Keratinocyte (primary cell): ENCODE measurements around the gene WDR87. TPM values are rescaled to one million over a fixed set of nuclear protein-coding genes. Genes with fewer than 3 reads are reported as not detected.

Experiments
- DNase-seq: peaks from one replicate; pipeline ENCODE4 v3.0.0-alpha.2; 2011; ENCODE audit warnings: low read depth, missing footprints, low spot score
- FAIRE-seq: peaks from 2 replicates; lab custom pipeline; 2011; peaks lifted over from hg19 to GRCh38; lab: Jason Lieb, UNC
- H2AFZ ChIP-seq: 2 replicates; pipeline ENCODE4 v1.6.0; 2012; ENCODE audit warnings: low read length, control low read depth, inconsistent platforms; ENCODE audit not compliant: control insufficient read depth
- H3K27ac ChIP-seq: 2 replicates; pipeline ENCODE4 v1.5.1; 2011; ENCODE audit warnings: low read length; ENCODE audit not compliant: control insufficient read depth, insufficient read depth
- H3K27me3 ChIP-seq: 3 replicates; pipeline ENCODE4 v1.6.0; 2011; ENCODE audit warnings: low read length; ENCODE audit not compliant: control insufficient read depth, insufficient read depth; ENCODE audit errors: extremely low read depth
- H3K36me3 ChIP-seq, 2 experiments: 2 replicates in 1 of 2; 3 replicates in 1 of 2; pipeline ENCODE4 v1.5.1; 2011; ENCODE audit warnings: low read length in 2 of 2, mild to moderate bottlenecking in 1 of 2; ENCODE audit not compliant: control insufficient read depth in 2 of 2, insufficient read depth in 2 of 2; ENCODE audit errors: extremely low read depth in 1 of 2
- H3K4me1 ChIP-seq: 3 replicates; pipeline ENCODE4 v1.5.1; 2011; ENCODE audit warnings: low read length; ENCODE audit not compliant: control insufficient read depth, insufficient read depth; ENCODE audit errors: extremely low read depth
- H3K4me2 ChIP-seq: 3 replicates; pipeline ENCODE4 v1.6.0; 2011; ENCODE audit warnings: low read depth, low read length; ENCODE audit not compliant: control insufficient read depth, insufficient read depth; ENCODE audit errors: extremely low read depth
- H3K4me3 ChIP-seq, 3 experiments: fragments of 200-600 bp in 1 of 3; sonication (generic) in 1 of 3; 2 replicates in 2 of 3; 3 replicates in 1 of 3; pipeline ENCODE4 v1.5.1; 2011 to 2016; ENCODE audit warnings: low read length in 3 of 3, mild to moderate bottlenecking in 3 of 3, control low read depth in 2 of 3, inconsistent platforms in 1 of 3, low read depth in 1 of 3, mixed read lengths in 1 of 3, mixed run types in 1 of 3, moderate library complexity in 1 of 3; ENCODE audit not compliant: control insufficient read depth in 2 of 3, insufficient read depth in 2 of 3; ENCODE audit errors: extremely low read depth in 1 of 3
- H3K79me2 ChIP-seq: 2 replicates; pipeline ENCODE4 v1.6.0; 2012; ENCODE audit warnings: low read length; ENCODE audit not compliant: control insufficient read depth, insufficient read depth
- H3K9ac ChIP-seq: 3 replicates; pipeline ENCODE4 v1.6.0; 2011; ENCODE audit warnings: low read length; ENCODE audit not compliant: control insufficient read depth, insufficient read depth; ENCODE audit errors: extremely low read depth
- H3K9me1 ChIP-seq: 3 replicates; pipeline ENCODE4 v1.6.0; 2011; ENCODE audit warnings: low read length; ENCODE audit not compliant: control insufficient read depth, insufficient read depth; ENCODE audit errors: extremely low read depth
- H3K9me3 ChIP-seq: 2 replicates; pipeline ENCODE4 v1.5.1; 2012; ENCODE audit warnings: low read depth, low read length; ENCODE audit not compliant: control insufficient read depth
- H4K20me1 ChIP-seq: 3 replicates; pipeline ENCODE4 v1.6.0; 2011; ENCODE audit warnings: low read length; ENCODE audit not compliant: control insufficient read depth, insufficient read depth; ENCODE audit errors: extremely low read depth
- CTCF ChIP-seq, 3 experiments: IDR thresholded peaks in 1 of 3; conservative IDR thresholded peaks in 1 of 3; optimal IDR thresholded peaks in 1 of 3; 2 replicates in 2 of 3; 3 replicates in 1 of 3; pipeline versions ENCODE3 to v1.5.1; 2011; ENCODE audit warnings: low read length in 3 of 3, mild to moderate bottlenecking in 3 of 3, moderate library complexity in 2 of 3, control low read depth in 1 of 3, inconsistent platforms in 1 of 3; ENCODE audit not compliant: insufficient read depth in 2 of 3; ENCODE audit errors: extremely low read depth in 1 of 3
- EZH2 ChIP-seq: IDR thresholded peaks from one replicate; pipeline ENCODE4 v1.6.1; 2012; ENCODE audit warnings: inconsistent platforms, mild to moderate bottlenecking, low read length, moderate library complexity
- dilution Hi-C: fragments of 300-500 bp; cut with MboI; formaldehyde crosslinking; loops from one replicate; pipeline ENCODE4 v1.7.0; 2020; ENCODE audit warnings: low sequenced_read_pairs; ENCODE audit not compliant: extremely low pct_ligation_motif_present
- polyA plus RNA-seq, 5 experiments: library from polyadenylated mRNA; depleted of rRNA in 3 of 5; stranded (reverse) in 3 of 5; stranded (forward) in 1 of 5; unstranded in 1 of 5; fragments of >200 nt; gene quantifications; 1 replicate in 1 of 5; 2 replicates in 3 of 5; 3 replicates in 1 of 5; pipeline versions ENCODE4 v1.2.1 to v1.2.3, GENCODE V29; 2011 to 2012; ENCODE audit warnings: missing spikeins in 2 of 5, low read depth in 1 of 5, low replicate concordance in 1 of 5

The WDR87 gene
- polyA plus RNA-seq, 1 donor (not counting 4 experiments of a cell fraction or from before 2014, with no cell fraction given): not detected

- DNase-seq (no peak), FAIRE-seq (no peak)
- Histone ChIP-seq H3K27ac (no peak overlapping the region), H3K79me2 (peaks cover 13% of the 10 kb centered on the region), H3K4me1 (peaks cover 4% of the 10 kb centered on the region), H3K4me2 (no peak overlapping the region), H3K27me3 (no peaks in the 10 kb centered on the region), H3K4me3 (no peak overlapping the region), H4K20me1 (no peaks in the 10 kb centered on the region), H3K36me3 (no peaks in the 10 kb centered on the region), H2AFZ (no peak overlapping the region), H3K9me1 (no peaks in the 10 kb centered on the region), H3K9ac (no peak overlapping the region), H3K9me3 (no peaks in the 10 kb centered on the region)
- TF ChIP-seq CTCF (optimal IDR thresholded peaks at IDR 0.05 in 1 of 3, IDR thresholded peaks at IDR 0.05 in 1 of 3, conservative IDR thresholded peaks at IDR 0.05 in 1 of 3; ENCODE audit: extremely low read depth in 1 of 3, insufficient read depth in 2 of 3, low read length in 3 of 3) (no peak), EZH2 (no peak)
- dilution Hi-C loops: no loop called here
Measured at GRCh38 chr19:37950471-37951175, 44.2 kb upstream of the WDR87 start.

DNA sequence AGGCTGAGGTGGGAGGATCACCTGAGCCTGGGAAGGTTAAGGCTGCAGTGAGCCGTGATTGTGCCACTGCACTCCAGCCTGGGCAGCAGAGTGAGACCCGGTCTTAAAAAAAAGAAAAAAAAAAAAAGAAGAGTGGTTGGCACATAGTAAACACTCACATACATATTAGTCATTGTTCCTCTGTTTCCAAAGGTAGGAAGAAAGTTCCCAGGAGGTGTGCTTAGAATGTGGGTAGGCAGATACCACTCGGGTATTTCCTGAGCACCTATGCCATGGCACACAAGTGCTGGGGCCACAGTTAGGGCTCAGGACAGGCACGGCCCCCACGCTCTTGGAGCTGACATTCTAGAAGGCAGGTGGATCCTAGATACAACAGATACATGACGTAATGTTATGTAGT is 42.0 kb upstream of the WDR87 start:
- H3K36me3 ChIP-seq: peaks cover 0 to 3% of the 10 kb centered on the region in 2 experiments
- no peaks in the 10 kb centered on the region for H3K9me3 ChIP-seq
- no peak overlapping the region for H2AFZ ChIP-seq
- FAIRE-seq: no peak
- no peak for TF ChIP-seq CTCF (optimal IDR thresholded peaks at IDR 0.05 in 1 of 3, IDR thresholded peaks at IDR 0.05 in 1 of 3, conservative IDR thresholded peaks at IDR 0.05 in 1 of 3; ENCODE audit: extremely low read depth in 1 of 3, insufficient read depth in 2 of 3, low read length in 3 of 3)
- no peak for TF ChIP-seq EZH2
- no peaks in the 10 kb centered on the region for H3K9me1 ChIP-seq
- dilution Hi-C loops: no loop called here
- DNase-seq: no peak
- H4K20me1 ChIP-seq: no peaks in the 10 kb centered on the region
- H3K27ac ChIP-seq: no peak overlapping the region
- no peak overlapping the region for H3K4me2 ChIP-seq
- no peaks in the 10 kb centered on the region for H3K27me3 ChIP-seq
- peaks cover 2% of the 10 kb centered on the region for H3K4me1 ChIP-seq
- no peak overlapping the region for H3K9ac ChIP-seq
- H3K79me2 ChIP-seq: peaks cover 13% of the 10 kb centered on the region
- H3K4me3 ChIP-seq: no peak overlapping the region
